NT2/D1 (cell line): ENCODE data around the gene MOV10L1.

Experiments used
- SUZ12 ChIP-seq: IDR thresholded peaks from 2 replicates; pipeline ENCODE4 v1.6.1; 2011; ENCODE audit not compliant: insufficient read length, insufficient read depth; ENCODE audit errors: extremely low read depth
- YY1 ChIP-seq: IDR thresholded peaks from 2 replicates; pipeline ENCODE4 v1.6.1; 2011; ENCODE audit not compliant: insufficient read length, insufficient read depth
- ZNF274 ChIP-seq: IDR thresholded peaks from 2 replicates; pipeline ENCODE4 v1.6.1; 2011; ENCODE audit warnings: mild to moderate bottlenecking, low read depth, low read length

GRCh38 chr22:50186761-50187523 lies 97.1 kb downstream of the MOV10L1 start:
- TF ChIP-seq ZNF274, result no peak
- no peak for TF ChIP-seq SUZ12
- no peak for TF ChIP-seq YY1
